ENCODE measurements around the gene EDC3. TPM values are rescaled to one million over a fixed set of nuclear protein-coding genes. Genes with fewer than 3 reads are reported as not detected.
"Not testable (repeated sequence)": the region's sequence is repeated elsewhere in the genome, so short reads cannot be mapped to it uniquely, and the experiment has no call there.

The EDC3 gene
- 22.1 TPM for total RNA-seq (ENCODE audit: insufficient read depth, low replicate concordance)

GRCh38 chr15:74695597-74696397, at the start of gene EDC3:
Gene EDC3, minus strand, starts transcription at chr15:74696024. Its CDS starts 20,900 bp downstream, at chr15:74675124.
- peak; percentile 94 for DNase-seq (ENCODE audit: low spot score)

- no peak for DNase-seq (ENCODE audit: low spot score)
Measured at GRCh38 chr15:74742422-74742821, 46.6 kb upstream of the EDC3 start.

GRCh38 chr15:74738239-74738638, 42.4 kb upstream of the EDC3 start:
- not testable (repeated sequence) for DNase-seq (ENCODE audit: low spot score)

GRCh38 chr15:74735305-74735704, 39.5 kb upstream of the EDC3 start:
- DNase-seq (ENCODE audit: low spot score) = no peak

GRCh38 chr15:74733269-74733668, 37.4 kb upstream of the EDC3 start:
- no peak for DNase-seq (ENCODE audit: low spot score)

- no peak for DNase-seq (ENCODE audit: low spot score)
Measured at GRCh38 chr15:74732846-74733245, 37.0 kb upstream of the EDC3 start.

GRCh38 chr15:74730619-74731316, 34.9 kb upstream of the EDC3 start:
- no peak for DNase-seq (ENCODE audit: low spot score)

GRCh38 chr15:74729372-74729771, 33.5 kb upstream of the EDC3 start:
- not testable (repeated sequence) for DNase-seq (ENCODE audit: low spot score)

- not testable (repeated sequence) for DNase-seq (ENCODE audit: low spot score)
Measured at GRCh38 chr15:74728699-74729098, 32.9 kb upstream of the EDC3 start.

- DNase-seq (ENCODE audit: low spot score) = no peak
Measured at GRCh38 chr15:74727727-74728126, 31.9 kb upstream of the EDC3 start.

- DNase-seq (ENCODE audit: low spot score) = no peak
Measured at GRCh38 chr15:74726774-74727164, 30.9 kb upstream of the EDC3 start.

GRCh38 chr15:74725845-74726773, 30.3 kb upstream of the EDC3 start:
- no peak for DNase-seq (ENCODE audit: low spot score)

GRCh38 chr15:74725225-74725774, 29.5 kb upstream of the EDC3 start, which contains the start of gene CYP1A1:
Gene CYP1A1, minus strand, starts transcription at chr15:74725528. Its CDS starts 2,431 bp downstream, at chr15:74723097.
- DNase-seq (ENCODE audit: low spot score) = no peak

GRCh38 chr15:74724570-74725224, 28.9 kb upstream of the EDC3 start:
- DNase-seq (ENCODE audit: low spot score) = no peak

GRCh38 chr15:74723754-74724334, 28.0 kb upstream of the EDC3 start:
- DNase-seq (ENCODE audit: low spot score) = peak; percentile 75

- DNase-seq (ENCODE audit: low spot score) = no peak
Measured at GRCh38 chr15:74723187-74723586, 27.4 kb upstream of the EDC3 start.

- DNase-seq (ENCODE audit: low spot score) = no peak
Measured at GRCh38 chr15:74722591-74722990, 26.8 kb upstream of the EDC3 start.

- DNase-seq (ENCODE audit: low spot score) = no peak
Measured at GRCh38 chr15:74716651-74717050, 20.8 kb upstream of the EDC3 start.

GRCh38 chr15:74712311-74712710, 16.5 kb upstream of the EDC3 start:
- DNase-seq (ENCODE audit: low spot score) = no peak

- no peak for DNase-seq (ENCODE audit: low spot score)
Measured at GRCh38 chr15:74710319-74711094, 14.7 kb upstream of the EDC3 start.
